ENCODE measurements around the gene ATP2C2.

Gene ATP2C2

DNA sequence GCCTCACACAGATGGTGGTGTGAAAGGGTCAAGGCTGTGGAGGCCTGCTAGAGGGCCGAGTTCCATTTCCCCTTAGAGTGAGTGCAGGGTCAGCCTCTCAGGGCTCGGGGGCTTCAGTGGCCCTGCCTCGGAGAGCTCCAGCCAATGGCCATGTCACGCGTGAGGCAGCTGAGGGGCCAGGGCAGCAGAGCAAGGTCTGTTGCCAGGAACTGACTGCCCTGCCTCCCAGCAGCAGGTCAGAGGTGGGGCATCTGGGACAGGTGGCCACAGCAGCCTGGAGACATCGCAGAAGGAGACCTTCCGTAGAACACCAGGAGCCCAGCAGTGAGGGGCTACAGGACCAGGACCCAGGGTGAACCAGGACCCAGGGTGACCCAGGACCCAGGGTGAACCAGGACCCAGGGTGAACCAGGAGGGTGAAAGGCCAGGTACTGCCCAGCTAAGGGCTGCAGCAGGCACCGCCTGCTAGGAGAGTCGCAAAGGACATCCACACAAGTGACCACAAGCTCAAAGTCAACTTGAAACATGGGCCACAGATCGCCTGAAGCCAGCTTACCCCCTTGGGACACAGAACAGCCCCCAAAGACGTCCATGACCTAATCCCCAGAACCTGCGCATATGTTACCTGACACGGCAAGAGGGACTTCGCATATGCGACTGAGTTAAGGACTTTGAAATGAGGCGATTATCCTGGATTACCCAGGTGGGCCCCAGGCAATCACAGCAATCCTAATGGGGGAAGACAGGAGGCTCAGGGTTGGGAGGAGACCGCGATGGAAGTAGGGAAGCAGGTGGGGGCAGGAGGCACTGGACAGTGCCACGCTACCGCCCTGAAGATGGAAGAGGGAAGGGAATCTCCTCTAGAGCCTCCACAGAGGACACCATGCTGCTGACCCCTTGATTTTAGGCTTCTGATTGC lies 141.0 kb downstream of the ATP2C2 start:
- Histone ChIP-seq H3K27ac (ENCODE audit: low read depth, low read length) (no peak overlapping the region), H3K27me3 (ENCODE audit: control insufficient read depth in 1 of 2, insufficient read depth in 2 of 2, low read length in 2 of 2) (no peaks in the 10 kb centered on the region), H3K9ac (ENCODE audit: low read depth in 1 of 2, low read length in 2 of 2) (no peak overlapping the region), H3K9me3 (ENCODE audit: control insufficient read depth in 1 of 2, low read length in 2 of 2) (no peaks in the 10 kb centered on the region), H3K36me3 (ENCODE audit: control insufficient read depth in 1 of 2, insufficient read depth in 2 of 2, low read length in 2 of 2) (no peaks in the 10 kb centered on the region), H3K4me3 (ENCODE audit: low read depth in 1 of 2, low read length in 2 of 2) (no peak overlapping the region), H3K4me1 (ENCODE audit: control insufficient read depth in 1 of 2, insufficient read depth in 2 of 2, low read length in 2 of 2) (peaks cover 22 to 27% of the 10 kb centered on the region in 2 donors)

DNA sequence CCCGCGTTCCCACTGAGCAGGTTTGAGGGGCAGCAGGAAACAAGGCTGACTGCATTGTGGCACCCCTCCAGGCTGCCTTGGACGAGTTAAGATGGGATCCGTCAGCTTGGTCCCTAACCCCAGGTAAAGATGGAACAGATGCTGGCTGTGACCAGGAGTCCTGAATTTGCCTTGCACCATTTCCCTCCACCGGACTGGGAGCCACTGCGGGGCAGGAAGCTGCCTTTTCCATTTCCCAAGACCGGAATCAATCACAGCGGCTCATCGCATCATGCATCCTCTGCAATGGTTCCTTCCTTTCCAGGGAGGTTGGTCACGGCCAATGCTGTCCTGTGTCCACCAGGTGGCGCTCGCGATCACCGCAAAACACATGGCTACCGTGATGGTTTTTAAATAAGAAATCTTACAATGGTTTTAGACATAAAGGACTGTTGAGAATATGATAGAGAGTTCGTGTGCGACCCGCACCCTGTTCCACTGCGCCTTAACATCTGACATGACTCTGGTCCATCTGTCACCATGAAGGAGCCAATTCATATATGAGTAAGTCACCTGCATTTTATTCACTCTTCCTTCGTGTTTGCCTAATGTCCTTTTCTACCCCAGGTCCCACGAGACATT lies 143.0 kb downstream of the ATP2C2 start:
- H3K4me1 ChIP-seq (ENCODE audit: control insufficient read depth in 1 of 2, insufficient read depth in 2 of 2, low read length in 2 of 2), result peaks cover 14 to 19% of the 10 kb centered on the region in 2 donors

GRCh38 chr16:84511831-84512230 lies 143.5 kb downstream of the ATP2C2 start:
- no peaks in the 10 kb centered on the region for H3K36me3 ChIP-seq (ENCODE audit: control insufficient read depth in 1 of 2, insufficient read depth in 2 of 2, low read length in 2 of 2)
- no peaks in the 10 kb centered on the region for H3K27me3 ChIP-seq (ENCODE audit: control insufficient read depth in 1 of 2, insufficient read depth in 2 of 2, low read length in 2 of 2)
- no peak overlapping the region for H3K9ac ChIP-seq (ENCODE audit: low read depth in 1 of 2, low read length in 2 of 2)
- no peak overlapping the region for H3K4me3 ChIP-seq (ENCODE audit: low read depth in 1 of 2, low read length in 2 of 2)
- no peak overlapping the region for H3K27ac ChIP-seq (ENCODE audit: low read depth, low read length)
- H3K9me3 ChIP-seq (ENCODE audit: control insufficient read depth in 1 of 2, low read length in 2 of 2), result no peaks in the 10 kb centered on the region
- peaks cover 14 to 17% of the 10 kb centered on the region in 2 donors for H3K4me1 ChIP-seq (ENCODE audit: control insufficient read depth in 1 of 2, insufficient read depth in 2 of 2, low read length in 2 of 2)

More for the DNA sequence above, 143.0 kb downstream of the ATP2C2 start:
- H3K36me3 ChIP-seq (ENCODE audit: control insufficient read depth in 1 of 2, insufficient read depth in 2 of 2, low read length in 2 of 2), result no peaks in the 10 kb centered on the region
- no peaks in the 10 kb centered on the region for H3K9me3 ChIP-seq (ENCODE audit: control insufficient read depth in 1 of 2, low read length in 2 of 2)
- no peak overlapping the region for H3K27ac ChIP-seq (ENCODE audit: low read depth, low read length)
- H3K9ac ChIP-seq (ENCODE audit: low read depth in 1 of 2, low read length in 2 of 2), result no peak overlapping the region
- H3K4me3 ChIP-seq (ENCODE audit: low read depth in 1 of 2, low read length in 2 of 2), result no peak overlapping the region
- H3K27me3 ChIP-seq (ENCODE audit: control insufficient read depth in 1 of 2, insufficient read depth in 2 of 2, low read length in 2 of 2), result no peaks in the 10 kb centered on the region

DNA sequence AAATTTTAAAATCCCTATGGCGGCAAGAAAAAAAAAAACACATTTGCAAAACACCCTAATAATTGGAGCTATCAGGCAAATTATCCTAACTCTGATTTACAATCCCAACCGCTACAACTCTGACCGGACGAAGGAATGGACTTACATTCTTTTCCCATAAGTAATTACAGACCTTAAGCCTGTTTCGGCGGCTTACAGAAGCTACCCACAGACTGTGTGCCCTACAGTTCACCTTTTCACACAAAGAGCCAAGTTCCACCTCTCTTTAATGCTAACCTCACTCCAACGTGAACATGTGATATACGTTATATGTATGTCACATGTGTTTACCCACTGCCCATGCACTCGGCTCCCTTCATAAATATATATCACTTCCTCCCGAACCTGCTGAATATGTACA lies 144.8 kb downstream of the ATP2C2 start:
- no peak overlapping the region for H3K9ac ChIP-seq (ENCODE audit: low read depth in 1 of 2, low read length in 2 of 2)
- H3K4me3 ChIP-seq (ENCODE audit: low read depth in 1 of 2, low read length in 2 of 2), result no peak overlapping the region
- peaks cover 14 to 17% of the 10 kb centered on the region in 2 donors for H3K4me1 ChIP-seq (ENCODE audit: control insufficient read depth in 1 of 2, insufficient read depth in 2 of 2, low read length in 2 of 2)
- no peaks in the 10 kb centered on the region for H3K27me3 ChIP-seq (ENCODE audit: control insufficient read depth in 1 of 2, insufficient read depth in 2 of 2, low read length in 2 of 2)
- H3K36me3 ChIP-seq (ENCODE audit: control insufficient read depth in 1 of 2, insufficient read depth in 2 of 2, low read length in 2 of 2), result no peaks in the 10 kb centered on the region
- no peak overlapping the region for H3K27ac ChIP-seq (ENCODE audit: low read depth, low read length)
- H3K9me3 ChIP-seq (ENCODE audit: control insufficient read depth in 1 of 2, low read length in 2 of 2), result no peaks in the 10 kb centered on the region

- Histone ChIP-seq H3K27ac (ENCODE audit: low read depth, low read length) (no peak overlapping the region), H3K27me3 (ENCODE audit: control insufficient read depth in 1 of 2, insufficient read depth in 2 of 2, low read length in 2 of 2) (no peaks in the 10 kb centered on the region), H3K4me1 (ENCODE audit: control insufficient read depth in 1 of 2, insufficient read depth in 2 of 2, low read length in 2 of 2) (peaks cover 15 to 17% of the 10 kb centered on the region in 2 donors), H3K4me3 (ENCODE audit: low read depth in 1 of 2, low read length in 2 of 2) (no peak overlapping the region), H3K9ac (ENCODE audit: low read depth in 1 of 2, low read length in 2 of 2) (no peak overlapping the region), H3K9me3 (ENCODE audit: control insufficient read depth in 1 of 2, low read length in 2 of 2) (no peaks in the 10 kb centered on the region), H3K36me3 (ENCODE audit: control insufficient read depth in 1 of 2, insufficient read depth in 2 of 2, low read length in 2 of 2) (no peaks in the 10 kb centered on the region)
These were observed 145.3 kb downstream of the ATP2C2 start for GRCh38 chr16:84513666-84514065.

Measured in duodenal mucosa (tissue), 2 donors.